Muscle of back (tissue), 11 donors: ENCODE measurements around the gene OVCH2. TPM values are rescaled to one million over a fixed set of nuclear protein-coding genes. Genes with fewer than 3 reads are reported as not detected.
"Not testable (repeated sequence)": the region's sequence is repeated elsewhere in the genome, so short reads cannot be mapped to it uniquely, and the experiment has no call there.

ENCODE experiments used
- DNase-seq, 3 donors: peaks; one replicate each; pipeline versions ENCODE4 v3.0.0 to v3.0.0-alpha.2; 2013
- polyA plus RNA-seq, 10 donors: library from polyadenylated mRNA; unstranded; fragments of 120-200 nt; gene quantifications; one replicate each; pipeline ENCODE4 v1.2.1, GENCODE V29; 2013; ENCODE audit not compliant: insufficient read length in 10 of 10

OVCH2 gene
- polyA plus RNA-seq, 10 donors, result 0.13 to 0.48 (median 0.24) TPM; not detected in 2

DNA sequence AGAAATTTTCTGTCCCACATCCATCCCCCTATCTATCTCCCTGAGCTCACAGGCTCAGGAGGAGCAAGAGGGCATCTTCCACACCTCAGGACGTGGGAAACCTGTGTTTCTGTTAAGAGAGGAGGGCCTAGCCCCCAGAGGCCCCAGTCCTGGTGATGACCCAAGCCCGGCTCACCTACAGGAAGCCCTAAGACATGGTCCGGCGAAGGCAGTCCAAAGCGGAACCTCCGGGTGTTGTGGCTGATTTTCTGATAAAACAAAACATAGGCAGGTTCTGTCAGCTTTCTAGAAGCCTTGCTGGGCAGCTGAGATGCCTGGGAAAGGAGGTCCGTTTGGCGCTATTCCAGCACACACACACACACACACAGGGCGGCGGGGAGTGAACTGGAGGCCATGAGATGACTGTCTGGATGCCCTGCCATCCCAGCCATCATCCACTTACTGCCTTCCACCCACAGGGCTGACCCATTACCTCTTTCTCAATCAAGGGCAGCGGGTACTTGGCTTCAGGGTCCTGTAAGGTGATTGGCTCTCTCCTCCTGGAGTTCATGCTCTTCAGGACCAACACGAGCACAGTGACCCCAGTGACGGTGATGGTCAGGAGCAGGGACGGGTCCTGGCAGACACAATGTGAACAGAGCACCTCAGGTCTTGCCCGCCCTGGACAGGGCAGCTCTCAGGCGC lies 33.9 kb downstream of the OVCH2 start:
- DNase-seq, result no peak

DNA sequence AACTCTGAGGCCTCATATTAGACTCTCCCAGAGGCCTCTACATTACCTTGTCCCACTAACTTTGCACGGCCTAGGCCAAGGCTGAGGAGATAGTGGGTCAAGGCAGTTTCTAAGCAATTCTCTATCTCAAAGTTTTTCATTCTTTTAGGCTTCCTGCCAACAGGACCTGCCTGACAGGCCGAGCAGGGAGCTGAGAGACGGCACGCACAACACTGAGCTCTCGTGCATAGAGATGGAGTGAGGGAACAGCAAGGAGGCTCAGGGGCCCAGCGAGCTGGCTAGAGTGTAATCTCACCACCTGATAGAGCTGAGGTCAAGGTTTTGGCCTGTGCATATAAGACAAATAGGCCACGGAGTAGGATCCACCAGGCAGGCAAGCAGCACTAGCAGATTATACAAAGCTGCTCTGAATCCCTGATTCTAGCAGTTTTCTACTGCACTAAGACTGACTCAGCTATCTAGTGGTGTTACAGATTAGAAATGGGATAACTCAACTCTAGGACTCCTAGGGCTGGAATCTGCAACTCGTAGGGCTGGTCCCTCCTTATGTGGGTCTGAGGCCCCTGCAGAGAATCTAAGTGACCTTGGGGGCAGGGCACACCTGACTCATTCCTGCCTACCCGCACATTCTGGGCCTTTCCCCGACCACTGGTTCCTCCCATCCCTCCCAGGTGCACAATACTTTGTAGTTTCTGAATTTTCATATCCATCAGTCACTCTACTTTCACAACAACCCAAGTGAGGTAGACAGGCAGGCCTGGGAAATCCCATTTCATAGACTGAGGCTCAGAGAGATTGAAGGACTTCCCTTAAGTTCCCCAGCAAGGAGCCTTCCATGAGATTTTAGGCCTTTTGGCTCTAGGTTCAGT lies 34.7 kb downstream of the OVCH2 start:
- no peak for DNase-seq

DNA sequence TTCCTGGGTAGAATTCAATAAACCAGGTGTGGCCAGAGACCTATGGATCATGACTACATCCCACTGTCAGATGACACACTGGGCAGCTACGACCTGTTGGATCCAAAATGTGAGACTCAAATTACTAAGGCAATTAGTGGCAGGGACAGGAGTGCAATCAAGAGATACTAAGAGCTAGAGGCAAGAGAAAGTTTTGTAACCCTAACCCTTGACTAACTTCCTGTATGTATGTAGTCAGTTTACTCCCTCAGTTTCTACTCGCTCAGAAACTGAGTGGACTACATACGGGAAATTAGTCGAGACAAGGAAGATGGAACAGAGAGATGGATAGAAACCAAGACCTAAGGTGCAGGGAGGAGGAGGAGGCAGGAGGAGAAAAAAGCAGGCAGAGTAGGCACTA lies 35.6 kb downstream of the OVCH2 start:
- DNase-seq, result no peak

DNA sequence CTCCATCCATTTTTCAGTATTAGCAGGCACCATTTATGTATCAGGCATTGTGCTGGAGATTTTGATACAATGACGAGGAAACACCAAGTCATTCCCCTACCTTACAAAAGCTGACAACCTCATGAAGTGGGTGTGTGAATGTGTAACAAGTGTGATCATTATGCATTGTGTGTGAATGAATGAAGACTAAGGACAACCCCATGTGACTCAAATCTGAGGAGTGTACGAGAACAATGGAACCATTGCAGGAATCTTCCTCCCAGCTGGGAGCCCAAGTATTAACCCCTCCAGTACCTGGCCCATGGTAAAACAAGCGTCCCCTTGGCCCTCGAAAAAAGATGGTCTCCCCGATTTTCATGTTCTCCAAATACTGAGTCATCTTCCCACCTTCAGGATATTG lies 37.4 kb downstream of the OVCH2 start:
- no peak for DNase-seq

DNA sequence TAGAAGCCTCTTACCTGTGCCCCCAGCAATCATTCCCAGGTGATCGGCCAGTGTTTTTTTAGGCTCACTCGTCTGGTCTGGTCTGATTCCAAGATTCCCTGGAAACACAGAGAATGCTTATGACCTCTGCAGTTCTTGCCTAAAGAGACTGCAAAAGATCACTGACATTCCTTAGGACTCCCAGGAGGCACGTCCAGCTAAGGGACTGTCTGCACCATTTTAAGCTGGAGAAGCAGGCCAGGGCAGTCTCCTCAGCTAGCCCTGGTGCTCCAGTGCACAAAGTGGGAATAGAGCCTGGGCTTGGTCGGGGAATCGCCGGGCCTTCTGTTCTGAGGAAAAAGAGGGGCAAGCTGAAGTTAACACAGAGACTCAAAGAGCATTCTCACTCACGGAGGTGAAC lies 37.8 kb downstream of the OVCH2 start:
- no peak for DNase-seq

DNA sequence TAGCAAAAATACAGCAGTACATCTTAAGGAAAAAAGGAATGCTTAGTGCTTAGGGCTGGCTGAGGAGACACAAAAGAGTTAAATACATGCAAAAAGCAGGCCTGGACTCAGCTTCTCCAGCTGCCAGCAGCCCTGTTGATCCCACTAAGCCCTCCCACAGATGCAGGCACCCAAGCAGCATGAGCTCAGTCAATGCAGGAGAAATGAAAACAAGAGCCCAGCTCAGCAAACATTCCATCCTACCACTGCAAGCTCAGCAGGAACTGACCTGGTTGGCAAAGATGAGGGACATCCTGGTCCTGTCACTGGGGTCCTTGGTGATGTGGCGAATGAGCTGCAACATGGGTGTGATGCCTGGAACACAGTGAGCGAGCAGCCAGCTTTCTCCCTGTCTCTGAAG lies 38.8 kb downstream of the OVCH2 start:
- no peak for DNase-seq

DNA sequence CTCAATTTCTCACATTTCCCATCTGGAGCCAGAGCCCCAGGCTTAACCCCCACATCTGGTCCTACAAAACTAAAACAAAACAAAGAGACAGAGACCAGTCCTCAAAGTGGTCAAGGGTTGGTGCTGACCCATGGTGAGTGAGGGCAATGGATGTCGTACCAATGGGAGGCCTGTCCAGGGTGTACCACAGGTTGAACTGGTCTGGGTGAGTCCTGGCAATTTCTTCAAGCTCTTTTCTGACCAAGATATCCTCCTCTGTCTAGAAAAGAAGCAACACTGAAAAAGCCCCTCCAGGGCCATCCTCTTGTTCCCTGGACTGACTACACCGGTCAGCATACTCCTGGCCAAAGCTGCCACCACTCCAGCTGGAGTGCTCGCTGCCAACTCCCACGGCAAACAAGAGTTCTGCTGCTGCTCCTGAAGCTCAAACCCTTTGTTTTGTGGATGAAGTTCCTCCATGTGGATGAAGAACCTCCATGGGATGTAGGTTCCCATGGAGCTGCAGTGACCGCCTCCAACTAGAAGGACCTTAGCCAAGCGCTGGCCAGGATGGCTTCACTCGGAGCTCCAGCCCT lies 39.9 kb downstream of the OVCH2 start:
- DNase-seq, result no peak

DNA sequence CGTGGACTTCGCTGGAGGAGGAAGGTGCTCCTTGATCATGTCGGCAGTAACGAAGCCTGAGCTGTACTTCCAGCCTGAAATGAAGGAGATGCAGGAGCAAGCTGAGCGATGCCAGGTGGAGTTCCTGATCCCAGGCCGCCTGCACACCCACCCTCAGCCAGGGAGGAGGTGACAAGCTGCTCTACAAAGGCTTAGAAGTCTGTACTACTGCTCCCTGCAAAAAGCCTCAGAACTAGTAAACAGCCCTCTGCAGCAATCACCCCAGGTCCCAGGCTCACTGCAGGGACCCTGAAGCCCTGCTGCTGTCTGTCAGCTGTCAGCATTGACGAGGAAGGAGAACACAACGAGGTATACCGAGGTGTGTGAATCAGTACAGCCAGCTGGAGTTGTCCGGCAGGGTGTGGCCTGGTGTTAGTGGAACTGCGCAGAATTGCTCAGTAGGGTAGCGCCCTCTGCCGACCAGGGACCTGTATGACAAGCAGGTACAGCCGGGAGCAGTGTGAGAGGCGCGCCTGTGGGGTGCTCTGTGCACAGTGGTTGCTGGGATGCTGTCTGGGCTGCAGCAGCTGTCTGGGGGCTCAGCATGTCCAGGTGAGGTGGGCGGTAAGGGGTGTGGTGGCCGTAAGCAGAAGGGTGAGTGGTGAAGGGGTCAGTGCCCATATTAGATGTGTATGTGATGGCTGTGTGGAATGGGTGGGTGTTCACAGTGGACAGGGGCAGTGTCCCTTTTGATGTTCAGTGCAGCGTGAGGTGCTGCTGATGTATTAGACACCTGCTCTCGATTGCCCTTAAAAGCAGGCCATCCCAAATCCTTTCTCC lies 40.6 kb downstream of the OVCH2 start:
- peak; percentile 33 to 74 (median 66) for DNase-seq

DNA sequence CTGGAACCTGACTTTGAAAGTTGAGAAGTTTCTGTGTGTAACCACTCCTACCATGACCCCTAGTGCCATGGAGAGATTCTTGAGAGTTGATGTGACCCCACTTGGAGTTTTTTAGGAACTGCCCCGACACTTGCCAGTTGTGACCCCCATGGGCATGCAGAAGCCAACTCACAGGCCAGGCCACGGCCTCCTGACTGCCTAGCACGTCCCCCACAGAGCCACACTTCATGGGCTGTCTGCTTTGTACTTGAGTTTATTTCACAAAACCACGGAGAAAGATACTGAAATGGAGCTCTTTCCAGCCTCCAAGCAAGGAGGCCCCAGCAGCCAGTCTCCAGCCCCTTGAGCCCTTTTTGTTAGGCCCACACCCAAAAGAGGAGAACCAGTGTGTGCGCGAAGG lies 41.4 kb downstream of the OVCH2 start:
- DNase-seq, result no peak

DNA sequence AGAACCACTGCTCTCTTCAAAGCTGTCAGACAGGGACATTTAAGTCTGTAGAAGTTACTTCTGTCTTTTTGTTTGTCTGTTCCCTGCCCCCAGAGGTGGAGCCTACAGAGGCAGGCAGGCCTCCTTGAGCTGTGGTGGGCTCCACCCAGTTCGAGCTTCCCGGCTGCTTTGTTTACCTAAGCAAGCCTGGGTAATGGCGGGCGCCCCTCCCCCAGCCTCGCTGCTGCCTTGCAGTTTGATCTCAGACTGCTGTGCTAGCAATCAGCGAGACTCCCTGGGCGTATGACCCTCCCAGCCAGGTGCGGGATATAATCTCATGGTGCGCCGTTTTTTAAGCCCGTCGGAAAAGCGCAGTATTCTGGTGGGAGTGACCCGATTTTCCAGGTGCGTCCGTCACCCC lies 42.7 kb downstream of the OVCH2 start:
- not testable (repeated sequence) for DNase-seq

DNA sequence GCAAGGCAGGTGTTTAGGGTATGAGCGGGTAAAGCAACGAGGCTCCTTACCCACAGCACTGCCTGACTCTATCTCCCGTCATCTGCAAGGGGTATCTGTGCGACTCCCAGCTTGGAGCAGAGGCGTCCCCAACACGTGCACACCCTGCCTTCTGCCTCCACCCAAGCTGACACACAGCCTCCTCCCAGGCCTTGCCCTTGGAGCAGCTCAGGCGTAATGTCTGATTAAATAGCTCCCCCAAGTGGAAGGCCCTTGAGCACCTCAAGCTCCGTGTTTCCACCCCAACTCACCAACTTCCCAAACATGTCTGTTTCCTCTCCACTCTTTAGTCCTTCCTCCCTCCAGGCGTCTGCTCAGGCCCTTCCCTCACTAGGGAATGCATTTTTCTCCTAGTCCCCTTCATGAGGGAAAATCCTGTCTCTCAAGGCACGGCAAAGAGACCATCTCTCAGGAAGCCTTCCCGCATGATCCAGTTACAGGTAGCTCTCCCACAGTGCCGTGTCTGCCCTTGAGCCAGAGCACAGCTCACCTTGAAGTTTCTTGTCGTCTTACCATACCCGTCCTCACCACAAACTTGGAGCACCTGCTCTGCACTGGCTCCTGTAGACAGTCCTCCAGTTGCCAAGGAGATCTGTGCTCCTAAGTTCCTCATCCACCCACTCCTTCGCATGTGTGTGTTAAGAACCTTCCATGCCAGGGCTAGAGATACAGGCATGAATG lies 48.8 kb downstream of the OVCH2 start:
- DNase-seq, result peak; percentile 61 to 82 (median 69)

DNA sequence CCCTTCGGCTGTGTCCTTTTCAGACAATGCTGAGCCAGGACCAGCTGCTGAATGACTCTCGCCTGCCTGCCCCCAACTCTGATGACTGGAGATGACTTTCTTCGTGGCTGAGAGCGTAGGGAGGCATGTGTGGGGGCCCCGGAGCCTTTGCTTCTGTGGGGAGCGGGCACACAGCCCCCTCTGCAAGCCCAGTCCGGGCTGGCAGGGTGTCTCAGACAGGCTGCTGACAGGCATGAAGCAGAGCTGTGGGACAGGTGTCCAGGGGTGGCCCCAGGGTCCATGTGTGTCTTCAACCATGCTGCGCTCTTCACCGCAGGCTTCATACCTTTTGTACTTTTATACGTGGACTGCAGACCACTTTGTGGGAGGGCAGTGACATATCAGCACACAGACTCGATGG lies 49.6 kb downstream of the OVCH2 start:
- DNase-seq, result no peak

DNA sequence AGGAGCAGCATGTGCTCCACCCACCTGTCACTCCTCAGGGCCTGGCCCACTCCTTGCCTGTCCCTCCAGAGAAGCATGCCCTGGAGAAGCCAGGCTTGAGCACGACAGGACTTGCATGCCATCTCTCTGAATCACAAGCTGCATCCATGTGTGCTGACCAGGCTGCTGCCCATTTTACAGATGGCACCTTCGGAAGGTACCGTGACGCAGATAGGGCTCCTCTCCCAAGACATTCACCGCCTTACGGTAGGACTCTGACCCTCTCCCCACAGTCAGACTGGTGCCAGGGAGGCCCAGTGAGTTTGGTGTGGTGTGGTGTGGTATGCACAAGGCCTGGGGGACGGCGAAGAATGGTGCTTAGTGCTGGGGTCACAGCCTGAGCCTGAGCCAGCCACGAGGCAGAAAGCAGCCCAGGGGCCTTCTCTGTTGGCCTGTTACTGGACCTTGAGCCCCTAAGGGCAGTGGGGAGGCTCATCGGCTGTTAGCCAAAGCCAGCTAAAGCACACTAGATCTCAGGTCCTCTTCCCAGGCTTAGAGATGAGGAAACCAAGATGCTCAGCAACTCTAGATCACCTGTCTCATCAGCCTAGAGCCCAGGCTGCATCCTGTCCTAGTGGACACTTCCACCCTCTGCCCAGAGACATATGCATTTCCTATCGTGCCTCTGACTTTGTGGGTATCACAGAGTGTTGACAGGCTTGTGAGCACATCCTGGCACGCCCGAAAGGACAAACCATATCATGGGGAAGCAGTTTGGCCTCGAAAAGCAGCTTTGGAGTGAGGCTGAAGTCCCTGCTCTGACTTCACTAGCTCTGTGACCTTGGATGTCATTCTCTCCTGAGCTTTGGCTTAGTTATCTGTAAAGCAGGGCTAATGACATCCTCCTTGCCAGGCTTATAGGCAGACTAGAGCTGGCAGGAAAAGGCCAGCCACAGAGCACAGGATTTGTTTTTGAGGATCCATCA lies 50.7 kb downstream of the OVCH2 start:
- DNase-seq, result no peak

DNA sequence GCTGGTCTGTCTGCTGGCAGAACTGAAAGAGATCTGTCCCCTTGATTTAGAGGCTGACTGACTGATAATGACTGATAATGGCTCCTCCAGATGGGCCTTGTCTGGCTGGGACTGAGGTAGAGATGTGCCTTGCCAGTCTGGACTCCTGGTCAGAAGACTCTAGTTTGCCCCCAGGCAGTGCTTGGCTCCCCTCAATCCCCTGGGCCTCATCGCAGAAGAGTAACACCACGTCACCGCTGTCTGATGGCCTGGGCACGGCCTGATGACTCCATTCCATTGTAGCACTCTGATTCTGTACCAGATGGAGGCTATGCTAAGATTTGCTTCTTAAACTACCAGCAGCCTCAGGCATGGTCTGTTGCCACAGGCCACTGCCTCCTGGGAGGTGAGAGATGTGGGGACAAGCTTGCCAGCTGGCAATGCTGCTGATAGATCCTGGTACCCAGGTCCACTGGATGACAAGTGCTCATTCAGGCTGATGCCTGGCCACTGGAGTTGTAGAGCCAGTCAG lies 52.0 kb downstream of the OVCH2 start:
- no peak for DNase-seq

DNA sequence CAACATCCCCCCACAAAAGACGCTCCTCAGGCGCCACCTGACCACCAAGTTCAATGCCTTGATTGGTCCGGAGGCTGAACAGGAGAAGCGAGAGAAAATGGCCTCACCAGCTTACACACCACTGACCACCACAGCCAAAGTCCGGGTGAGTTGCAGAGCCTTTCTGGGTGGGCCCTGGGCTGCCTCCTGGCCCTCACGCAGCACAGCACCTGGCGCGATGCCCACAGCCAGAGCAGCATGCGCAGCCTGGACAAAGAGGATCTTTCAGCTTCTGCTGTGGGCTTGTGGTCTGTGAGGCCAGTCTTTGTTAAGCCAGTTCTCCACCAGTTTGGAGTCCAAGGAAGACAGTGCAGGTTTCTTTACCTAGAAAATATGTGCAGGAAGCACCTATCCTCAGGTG lies 54.6 kb downstream of the OVCH2 start:
- no peak for DNase-seq

DNA sequence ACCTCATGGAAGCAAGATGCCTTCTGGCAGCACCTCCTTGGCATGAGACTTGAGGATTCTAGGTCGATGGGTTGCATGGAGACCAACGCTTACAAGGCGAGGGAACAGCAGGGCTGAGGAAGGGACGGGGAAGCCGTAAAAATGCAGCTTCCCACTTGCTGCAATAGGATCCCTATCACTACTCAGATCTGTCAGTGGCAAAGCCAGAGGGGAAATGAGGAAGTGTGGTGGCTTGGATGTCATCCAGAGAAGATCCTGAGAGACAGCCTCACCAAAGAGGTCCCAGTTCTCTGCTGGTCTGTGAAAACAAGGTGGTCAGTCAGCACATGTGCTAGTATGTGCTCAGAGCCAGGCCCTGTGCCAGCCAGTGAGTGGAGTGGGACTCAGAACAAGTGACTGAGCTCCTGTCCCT lies 55.1 kb downstream of the OVCH2 start:
- DNase-seq, result no peak

DNA sequence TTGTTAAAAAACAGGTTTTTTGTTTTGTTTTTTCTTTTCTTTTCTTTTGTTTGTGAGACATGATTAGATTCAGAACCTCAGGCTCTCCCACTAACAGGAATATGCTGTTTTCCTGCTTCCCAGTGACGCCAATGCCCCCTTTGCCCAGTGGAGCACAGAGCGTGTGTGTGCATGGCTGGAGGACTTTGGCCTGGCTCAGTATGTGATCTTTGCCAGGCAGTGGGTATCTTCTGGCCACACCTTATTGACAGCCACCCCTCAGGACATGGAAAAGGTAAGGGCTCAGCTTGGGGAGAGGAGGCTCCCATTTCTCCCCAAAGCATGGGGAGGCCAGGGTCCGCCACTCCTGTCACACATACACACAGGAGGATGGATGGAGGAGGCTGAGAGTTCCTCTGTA lies 58.0 kb downstream of the OVCH2 start:
- no peak for DNase-seq

DNA sequence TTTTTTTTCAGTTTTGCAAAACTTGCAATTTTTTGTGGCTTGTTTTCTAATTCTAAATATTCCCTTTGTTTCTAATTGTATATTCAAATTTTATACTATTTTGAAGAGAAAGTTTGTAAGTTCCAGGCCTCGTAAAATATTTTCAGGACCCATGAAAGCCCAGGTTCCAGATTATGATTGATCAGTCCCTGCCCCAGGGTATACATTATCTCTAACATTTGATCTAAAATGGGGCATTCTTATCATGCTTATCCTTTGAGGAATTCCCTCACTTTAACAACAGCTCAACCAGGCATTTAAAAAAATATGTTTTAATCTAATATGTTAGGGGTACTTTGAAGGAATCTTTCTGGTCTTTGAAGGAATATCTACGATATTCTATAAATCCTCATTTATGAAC lies 59.4 kb downstream of the OVCH2 start:
- DNase-seq, result no peak

DNA sequence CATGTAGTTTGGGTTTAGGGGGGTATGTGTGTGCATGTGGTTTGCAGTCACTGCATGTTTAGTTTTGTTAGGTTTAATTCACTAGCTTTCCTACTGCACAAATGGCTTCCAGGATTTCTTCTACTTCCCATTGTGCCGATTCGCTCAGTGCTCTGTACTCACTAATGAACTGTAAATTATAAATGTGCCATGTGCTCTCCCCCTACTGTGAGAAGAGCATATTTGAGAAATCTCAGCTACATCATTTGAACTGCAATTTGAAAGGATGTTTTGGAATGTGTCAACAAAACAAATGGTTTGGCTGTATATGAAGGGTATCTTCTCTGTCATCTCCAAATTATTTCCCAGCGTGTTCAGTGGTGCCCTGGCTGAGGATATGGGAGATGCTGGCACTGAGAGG lies 61.1 kb downstream of the OVCH2 start:
- no peak for DNase-seq

DNA sequence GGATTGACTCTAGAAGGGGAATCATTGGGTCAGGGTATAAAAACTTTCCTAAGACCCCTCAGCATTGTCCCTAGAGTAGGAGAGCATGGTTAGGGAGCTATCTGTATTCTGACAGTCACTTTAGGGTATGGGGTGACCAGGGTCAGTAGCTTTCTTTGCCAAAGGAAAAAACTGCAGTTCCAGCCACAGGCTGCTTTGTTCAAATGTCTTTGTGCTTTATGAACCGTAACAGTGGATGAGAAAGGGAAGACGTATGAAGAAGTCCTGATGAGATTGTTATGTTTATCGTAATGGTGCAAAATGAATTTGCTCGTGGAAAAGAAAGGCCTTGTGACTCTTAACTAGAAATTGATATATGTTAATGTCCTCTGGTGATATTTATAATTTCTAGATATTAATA lies 63.0 kb downstream of the OVCH2 start:
- no peak for DNase-seq
